NCI-H2196 treated with DMSO at 0.1 percent for 48 hours (cell line): ENCODE results near the gene ESR2.
"Not testable (repeated sequence)": the region's sequence is repeated elsewhere in the genome, so short reads cannot be mapped to it uniquely, and the experiment has no call there.

Experiments used
- DNase-seq: peaks from one replicate; lab custom pipeline; 2025; ENCODE audit not compliant: unreplicated experiment; lab: John Stamatoyannopoulos, UW

ESR2 gene

DNA sequence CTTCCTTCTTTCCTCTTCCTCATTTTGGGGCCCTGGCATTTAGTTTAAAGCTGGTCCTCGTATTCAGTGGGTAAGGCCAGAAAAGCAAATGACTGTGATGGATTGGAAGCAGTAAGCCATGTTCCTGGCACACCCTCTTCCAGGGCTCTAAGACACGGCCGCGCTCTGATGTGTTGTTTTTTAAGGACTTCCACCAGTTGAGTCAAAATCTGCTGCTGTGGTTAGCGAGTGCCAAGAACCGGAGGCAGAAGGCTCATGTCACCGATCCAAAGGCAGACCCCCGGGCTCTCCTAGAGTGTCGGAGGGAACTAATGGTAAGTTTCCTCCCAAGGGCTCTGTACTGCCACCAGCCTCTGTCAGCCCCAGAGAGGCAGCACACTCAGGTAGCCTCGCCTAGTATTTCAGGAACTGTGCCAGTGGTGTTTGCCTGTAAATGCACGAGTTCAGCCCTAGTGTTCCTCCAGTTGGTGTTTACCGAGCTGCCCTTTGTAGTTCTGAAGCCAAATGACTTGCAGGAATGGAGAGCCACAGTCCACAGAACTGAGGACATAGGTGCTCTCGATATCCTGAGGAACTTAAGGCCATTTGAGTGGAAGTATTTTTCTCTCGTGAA lies 72.7 kb downstream of the ESR2 start:
- DNase-seq = no peak

GRCh38 chr14:64220466-64220865 lies 73.7 kb downstream of the ESR2 start:
- no peak for DNase-seq

DNA sequence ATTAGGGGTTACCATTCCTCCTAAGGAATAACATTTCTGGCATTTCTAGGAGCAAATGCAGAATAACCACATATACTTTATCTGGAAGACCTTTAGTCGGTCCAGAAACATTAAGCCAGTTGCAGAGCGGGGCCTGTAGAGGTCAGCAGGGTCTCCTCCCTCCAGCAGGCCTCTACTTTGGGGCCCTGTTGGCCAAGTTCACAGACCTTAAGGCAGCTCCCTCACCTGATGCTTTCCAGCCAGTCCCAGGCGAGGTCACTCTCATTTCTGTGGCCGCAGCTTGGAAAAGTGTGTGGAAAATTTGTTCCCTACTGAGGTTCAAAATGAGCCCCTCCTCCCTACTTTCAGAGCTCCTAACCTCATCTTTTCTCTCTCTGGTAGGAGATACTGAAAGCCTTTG lies 74.1 kb downstream of the ESR2 start:
- DNase-seq = no peak

- no peak for DNase-seq
Measured at GRCh38 chr14:64218344-64219240, 75.6 kb downstream of the ESR2 start.

DNA sequence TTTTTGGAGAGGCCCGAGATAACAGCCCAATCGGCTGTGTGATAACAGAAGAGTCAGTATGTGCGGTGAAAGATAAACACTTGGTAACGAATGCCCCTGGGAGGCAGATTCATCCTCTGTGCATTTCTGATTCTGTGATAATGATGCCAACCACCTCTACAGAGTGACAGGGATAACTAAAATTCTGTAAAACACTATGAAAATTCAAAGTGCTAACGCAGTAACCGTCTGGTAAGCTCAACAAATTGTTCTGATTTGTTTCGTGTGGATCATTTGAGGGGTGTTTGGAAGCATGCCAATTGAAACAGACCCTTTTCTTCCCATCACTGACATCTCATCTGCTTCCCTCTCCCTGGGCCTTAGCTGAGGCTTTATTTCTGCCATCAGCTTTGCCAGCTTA lies 76.3 kb downstream of the ESR2 start:
- DNase-seq = no peak

DNA sequence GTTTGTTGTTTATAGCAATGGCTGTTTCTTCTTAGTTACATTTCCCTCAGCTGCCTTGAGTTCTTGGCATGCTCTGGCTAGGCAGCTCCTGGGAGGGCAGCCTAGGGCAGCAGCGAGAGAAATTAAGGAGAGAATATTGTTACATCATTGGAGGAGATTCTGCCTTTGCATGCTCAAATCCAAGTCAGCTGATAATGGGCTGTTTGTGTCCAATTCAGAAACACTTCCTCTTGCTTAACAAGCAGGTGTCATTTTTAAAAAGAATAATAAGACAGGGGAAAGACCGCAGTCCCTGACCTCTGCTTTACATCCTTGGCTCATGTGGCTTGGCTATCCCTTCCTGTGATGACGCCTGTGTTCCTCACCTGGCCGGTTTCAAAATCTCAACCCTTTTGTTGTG lies 76.9 kb downstream of the ESR2 start:
- DNase-seq = no peak

DNA sequence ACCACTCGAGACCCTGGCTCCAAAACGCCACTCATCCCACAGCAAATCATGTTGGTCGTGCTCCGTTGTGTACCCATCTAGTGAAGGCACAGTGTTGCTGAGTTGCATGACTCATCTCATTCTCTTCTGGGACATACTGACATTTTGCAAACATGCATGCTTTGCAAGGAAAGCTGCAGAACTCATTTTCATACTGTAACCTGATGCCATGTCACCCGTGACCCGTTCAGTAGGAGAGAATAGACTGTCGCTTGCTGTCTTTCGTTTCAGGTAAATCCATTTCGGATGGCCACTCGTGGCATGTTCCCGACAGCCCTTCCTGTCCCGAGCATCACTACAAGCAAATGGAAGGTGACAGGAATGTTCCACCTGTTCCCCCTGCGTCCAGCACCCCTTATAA lies 78.2 kb downstream of the ESR2 start:
- no peak for DNase-seq

DNA sequence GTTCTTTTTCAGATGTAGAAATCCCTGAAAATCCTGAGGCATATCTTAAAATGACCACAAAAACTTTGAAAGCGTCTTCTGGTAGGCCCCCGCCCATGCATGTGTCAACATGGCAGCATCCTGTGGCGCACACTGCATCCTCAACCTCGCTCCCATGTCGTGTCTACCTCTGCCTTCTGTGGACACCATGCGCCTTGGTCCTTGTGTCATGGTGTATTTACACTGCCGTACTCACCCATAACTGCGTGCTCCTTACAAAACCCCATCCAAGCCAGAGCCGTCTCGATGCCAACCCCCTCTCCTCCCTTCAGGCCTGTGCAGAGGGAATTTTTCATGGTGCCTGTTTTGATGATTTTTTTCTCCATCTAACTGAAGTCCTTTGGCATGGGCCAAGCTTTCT lies 78.9 kb downstream of the ESR2 start:
- DNase-seq = no peak

DNA sequence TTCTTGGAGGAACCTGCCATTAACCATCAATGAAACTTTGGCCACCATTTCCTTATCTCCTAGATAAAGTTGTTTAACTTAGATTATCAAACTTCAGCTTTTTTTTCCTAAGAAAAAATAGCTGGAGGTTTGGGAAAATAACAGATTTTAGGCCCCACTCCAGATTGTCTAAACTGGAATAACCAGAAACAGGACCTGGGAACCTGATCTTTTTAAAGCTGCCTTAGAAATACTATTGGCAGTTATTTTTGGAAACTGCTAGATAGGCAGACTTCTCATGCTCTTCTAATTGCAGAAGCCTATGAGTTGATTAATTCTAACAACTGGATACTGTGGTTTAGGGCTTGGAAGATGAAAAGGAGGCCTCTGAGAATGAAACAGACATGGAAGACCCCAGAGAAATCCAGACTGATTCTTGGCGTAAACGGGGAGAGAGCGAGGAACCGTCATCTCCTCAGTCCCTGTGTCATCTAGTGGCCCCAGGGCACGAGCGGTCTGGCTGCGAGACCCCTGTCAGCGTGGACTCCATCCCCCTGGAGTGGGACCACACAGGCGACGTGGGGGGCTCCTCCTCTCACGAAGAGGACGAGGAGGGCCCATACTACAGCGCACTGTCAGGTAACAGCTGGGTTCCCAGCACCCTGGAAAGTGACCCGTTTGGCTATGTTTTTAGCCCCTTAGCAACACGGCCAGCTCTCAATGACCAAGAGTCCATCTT lies 80.2 kb downstream of the ESR2 start:
- DNase-seq = no peak

DNA sequence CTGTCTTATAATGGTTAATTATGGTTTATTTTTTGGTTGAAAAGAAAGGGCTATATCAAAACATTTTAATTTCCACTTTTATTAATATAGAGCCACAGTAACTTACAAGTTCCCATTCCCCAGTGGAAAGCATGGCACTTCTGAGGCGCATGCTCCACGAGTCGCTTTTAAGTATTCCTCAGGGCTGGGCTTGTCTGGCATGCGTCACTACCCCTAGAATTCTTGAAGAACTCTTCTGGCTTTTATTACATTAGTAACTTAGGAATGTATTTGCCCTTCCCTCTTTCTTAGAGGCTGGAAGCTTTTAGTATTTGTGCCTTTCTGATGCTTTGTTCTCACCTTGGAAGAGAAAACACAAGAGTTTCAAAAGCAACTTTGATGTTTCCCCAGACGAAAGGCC lies 81.1 kb downstream of the ESR2 start:
- DNase-seq = no peak

DNA sequence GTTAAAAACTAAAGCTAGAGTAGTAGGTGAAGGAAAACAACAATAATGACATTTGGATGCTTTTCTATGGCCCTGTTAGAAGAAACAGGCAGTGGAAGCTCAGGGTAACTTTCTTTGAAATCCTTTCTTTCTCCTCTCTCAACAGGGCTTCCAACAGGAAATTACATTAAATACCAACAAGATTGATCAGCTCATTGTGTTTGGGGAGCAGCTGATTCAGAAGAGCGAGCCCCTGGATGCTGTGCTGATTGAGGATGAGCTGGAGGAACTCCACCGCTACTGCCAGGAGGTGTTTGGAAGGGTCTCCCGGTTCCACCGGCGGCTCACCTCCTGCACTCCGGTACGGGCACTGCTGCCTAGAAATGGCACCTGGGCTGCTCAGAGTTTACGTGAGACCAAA lies 81.5 kb downstream of the ESR2 start:
- DNase-seq = no peak

- DNase-seq = not testable (repeated sequence)
Measured at GRCh38 chr14:64210912-64211311, 83.3 kb downstream of the ESR2 start.

DNA sequence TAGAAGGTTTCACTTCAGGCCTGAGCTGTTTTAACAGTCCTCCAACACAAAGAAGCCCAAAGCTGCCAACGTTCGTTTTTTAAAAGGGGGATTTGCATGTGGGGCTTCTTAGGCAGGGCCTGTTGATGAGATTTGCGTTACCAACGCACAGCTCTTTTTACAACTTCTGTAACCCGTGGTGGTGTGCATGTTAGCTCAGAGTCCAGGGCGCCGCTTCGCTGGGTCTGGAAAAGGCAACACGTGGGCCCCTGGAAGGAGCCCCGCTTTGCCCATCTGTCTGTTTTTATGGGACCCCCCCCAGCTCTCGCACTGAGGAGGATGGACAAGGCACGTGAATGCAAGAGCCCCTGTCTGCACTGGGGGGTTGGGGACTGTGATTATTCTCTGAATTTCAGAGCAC lies 84.0 kb downstream of the ESR2 start:
- no peak for DNase-seq

GRCh38 chr14:64209444-64210131 lies 84.6 kb downstream of the ESR2 start:
- no peak for DNase-seq

GRCh38 chr14:64208981-64209380 lies 85.2 kb downstream of the ESR2 start:
- no peak for DNase-seq

DNA sequence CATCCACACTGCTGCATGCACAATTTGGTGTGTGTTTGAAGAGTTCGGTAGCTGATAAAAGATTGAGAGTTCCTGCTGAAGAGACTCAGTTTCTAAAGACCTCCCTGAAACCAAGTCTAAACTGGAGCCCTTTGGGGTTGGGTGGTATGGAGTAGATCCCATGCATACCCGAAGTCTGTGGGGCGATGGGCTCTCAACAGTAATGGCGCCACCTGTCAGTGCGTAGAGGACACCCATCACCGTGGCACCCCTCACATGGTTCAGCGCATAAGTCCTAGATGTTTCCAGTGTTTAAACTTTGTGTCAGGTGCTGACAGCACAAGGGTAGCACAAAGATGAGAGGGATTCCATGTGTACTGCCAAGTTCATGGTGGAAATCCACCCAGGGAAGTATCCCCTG lies 85.9 kb downstream of the ESR2 start:
- no peak for DNase-seq

DNA sequence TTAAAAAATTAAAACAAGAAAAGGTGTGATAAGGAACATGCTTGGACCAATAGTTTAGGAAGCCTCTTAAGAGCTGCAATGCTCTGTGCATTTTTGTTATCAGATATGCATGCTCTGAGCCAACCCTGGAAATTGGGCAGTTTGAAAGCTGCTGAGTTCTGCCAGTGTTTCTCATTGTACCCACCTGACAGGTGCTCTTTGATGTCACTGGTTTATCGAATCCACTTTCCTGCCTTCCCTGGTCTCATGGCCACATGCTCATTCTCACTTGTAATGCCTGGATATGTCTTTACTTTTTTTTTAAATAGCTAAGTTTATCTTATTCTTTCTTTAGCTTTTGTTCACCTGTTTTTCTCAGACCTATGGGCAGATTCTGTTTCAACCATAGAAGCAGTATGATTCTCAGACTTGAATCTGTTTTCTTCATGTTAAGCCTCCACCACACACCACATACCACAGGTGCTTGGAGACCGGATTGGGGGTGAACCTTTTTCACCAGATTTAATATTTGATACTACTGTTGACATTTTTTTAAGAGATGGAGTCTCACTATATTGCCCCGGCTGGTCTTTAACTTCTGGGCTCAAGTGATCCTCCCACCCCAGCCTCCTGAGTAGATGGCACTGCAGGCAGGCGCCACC lies 90.7 kb downstream of the ESR2 start:
- DNase-seq = no peak

- DNase-seq = no peak
Measured at GRCh38 chr14:64202716-64203115, 91.5 kb downstream of the ESR2 start.

DNA sequence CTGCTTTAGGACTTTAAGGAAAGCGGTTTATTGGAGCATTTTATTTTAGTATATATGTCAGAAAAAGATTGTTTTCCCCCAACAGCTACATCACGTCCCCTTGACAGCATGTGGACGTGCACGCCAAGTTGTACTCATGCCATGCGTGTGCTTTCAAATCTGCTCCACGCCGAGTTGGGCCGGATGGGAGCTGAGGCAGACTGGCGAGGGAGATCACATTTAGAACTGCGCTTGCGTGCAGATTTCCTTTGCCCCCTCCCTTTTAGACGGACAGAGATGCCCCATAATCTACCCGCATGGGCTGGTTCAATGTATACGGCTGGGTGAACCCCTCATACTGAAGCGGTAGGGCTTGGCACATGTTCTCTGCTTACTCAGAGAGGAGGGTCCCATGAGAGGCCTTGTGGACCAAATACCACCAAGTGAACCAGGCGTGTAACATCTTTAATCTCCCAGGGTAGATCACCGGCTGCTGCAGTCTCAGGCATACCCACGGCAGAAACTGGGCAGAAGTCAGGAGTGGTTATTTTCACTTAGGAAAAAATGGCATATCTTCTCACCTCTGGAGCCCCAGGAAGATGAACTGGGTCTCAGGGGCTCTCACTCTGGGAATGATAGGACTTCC lies 92.1 kb downstream of the ESR2 start:
- DNase-seq = no peak

DNA sequence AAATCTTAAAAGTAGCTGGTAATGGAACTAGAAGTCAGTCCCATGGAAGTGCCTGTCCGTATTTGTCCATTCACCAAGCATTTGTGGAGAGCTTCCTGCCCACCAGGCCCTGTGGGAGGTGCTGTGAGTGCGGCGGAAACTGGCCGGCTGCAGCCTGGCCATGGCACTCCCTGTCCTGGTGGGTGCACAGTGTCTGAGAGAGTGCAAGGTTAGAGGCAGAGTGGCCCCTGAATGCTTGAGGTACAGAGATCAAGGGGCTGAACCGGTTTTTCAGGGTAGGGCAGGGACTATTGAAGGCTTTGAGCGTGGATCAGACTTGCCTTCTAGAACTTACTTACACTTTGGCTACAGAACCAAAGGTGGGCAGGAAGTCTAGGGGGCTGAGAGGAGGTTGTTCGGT lies 92.9 kb downstream of the ESR2 start:
- DNase-seq = no peak

DNA sequence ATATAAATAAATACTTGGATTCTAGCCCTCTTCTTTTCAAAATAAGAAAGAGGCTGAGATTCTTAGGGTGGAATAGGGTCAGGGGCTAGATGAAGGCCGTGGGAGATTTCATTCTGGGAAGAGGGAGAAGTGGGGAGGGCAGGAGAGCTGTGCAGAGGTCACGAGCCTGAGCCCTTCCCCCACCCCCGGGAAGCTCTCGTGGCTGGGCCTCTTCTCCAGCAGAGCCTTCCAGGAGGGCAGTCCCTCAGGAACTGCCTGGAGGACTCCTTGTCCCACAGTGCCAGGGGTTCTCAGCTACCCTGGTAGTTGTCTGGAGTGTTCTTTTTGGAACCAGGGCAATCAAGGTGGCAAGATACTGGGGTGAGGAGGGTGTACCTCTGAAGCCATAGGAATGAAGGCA lies 94.0 kb downstream of the ESR2 start:
- no peak for DNase-seq
